Measurements from ENCODE around the gene DCAF10.
A peak's percentile ranks its signal among the peaks of the same experiment; 100 is the strongest.
"Not testable (repeated sequence)": the region's sequence is repeated elsewhere in the genome, so short reads cannot be mapped to it uniquely, and the experiment has no call there.

The DCAF10 gene, protein sequence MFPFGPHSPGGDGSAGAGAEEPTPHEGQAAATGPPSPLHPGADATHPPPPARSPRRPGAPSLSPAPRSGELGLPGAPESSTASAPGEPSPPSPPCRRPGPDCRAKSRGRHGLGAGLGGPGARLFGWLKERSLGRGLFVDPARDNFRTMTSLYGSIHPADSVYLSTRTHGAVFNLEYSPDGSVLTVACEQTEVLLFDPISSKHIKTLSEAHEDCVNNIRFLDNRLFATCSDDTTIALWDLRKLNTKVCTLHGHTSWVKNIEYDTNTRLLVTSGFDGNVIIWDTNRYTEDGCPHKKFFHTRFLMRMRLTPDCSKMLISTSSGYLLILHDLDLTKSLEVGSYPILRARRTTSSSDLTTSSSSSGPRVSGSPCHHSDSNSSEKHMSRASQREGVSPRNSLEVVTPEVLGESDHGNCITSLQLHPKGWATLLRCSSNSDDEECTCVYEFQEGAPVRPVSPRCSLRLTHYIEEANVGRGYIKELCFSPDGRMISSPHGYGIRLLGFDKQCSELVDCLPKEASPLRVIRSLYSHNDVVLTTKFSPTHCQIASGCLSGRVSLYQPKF

DNA sequence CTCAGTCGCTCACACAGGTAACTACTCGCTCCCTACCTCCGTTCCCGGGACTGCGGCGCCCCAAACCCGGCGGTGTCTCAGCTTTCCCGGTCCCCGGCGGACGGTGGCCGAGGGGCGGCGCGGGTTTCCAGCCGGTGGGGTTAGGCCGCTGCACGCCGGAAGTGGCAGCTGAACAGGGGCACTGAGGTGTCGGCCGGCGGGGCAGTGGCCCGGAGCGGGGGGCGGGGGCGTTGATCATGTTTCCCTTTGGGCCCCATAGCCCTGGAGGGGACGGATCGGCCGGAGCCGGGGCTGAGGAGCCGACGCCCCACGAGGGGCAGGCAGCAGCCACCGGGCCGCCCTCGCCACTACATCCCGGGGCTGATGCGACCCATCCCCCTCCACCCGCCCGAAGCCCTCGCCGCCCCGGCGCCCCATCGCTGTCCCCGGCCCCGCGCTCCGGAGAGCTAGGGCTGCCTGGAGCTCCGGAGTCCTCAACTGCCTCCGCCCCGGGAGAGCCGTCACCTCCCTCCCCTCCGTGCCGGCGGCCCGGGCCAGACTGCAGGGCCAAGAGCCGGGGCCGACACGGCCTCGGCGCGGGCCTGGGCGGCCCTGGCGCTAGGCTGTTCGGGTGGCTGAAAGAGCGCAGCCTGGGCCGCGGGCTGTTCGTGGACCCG lies at the start of gene DCAF10:
TSS of gene DCAF10 (plus strand) at position 167 of the 656 bp plus-strand sequence. CDS start at position 237, 70 bp downstream.
- peaks cover 36% of the 10 kb centered on the region for H3K4me1 ChIP-seq (ENCODE audit: control insufficient read depth, insufficient read depth, low read length)
- H3K4me3 ChIP-seq (ENCODE audit: low read length) = peak within 1 kb of the TSS; percentile 99
- H3K27me3 ChIP-seq (replicated peaks; ENCODE audit: control insufficient read depth, insufficient read depth, low read length) = no peaks in the 10 kb centered on the region
- H3K36me3 ChIP-seq (ENCODE audit: control insufficient read depth, insufficient read depth, low read length, severe bottlenecking) = no peaks in the 10 kb centered on the region
- H3K9me3 ChIP-seq (ENCODE audit: control insufficient read depth, low read length) = no peaks in the 10 kb centered on the region
- peak within 1 kb of the TSS; percentile 97 for H3K9ac ChIP-seq (ENCODE audit: low read length)
- DNase-seq (ENCODE audit: low read depth) = peak; percentile 93

DNA sequence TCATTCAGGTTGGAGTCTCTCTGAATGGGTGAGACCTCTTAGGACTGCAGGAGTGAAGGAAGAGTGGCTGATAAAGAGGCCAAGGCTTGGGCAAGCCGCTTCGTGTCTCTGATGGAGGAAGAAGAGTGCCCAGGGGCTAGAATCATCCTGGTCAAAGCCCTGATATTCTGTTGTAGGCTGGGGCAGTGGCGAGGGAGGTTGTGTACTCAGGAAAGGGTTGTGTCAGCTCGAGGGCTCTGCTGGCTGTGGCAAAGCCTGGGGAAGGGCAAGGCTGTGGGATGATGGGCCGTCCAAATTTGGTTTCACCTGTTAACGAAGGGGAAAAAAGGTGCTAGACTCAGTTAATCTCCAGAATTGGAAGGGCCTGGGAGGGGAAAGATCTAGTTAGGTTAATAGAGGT lies 49.4 kb upstream of the DCAF10 start:
- H3K36me3 ChIP-seq (ENCODE audit: control insufficient read depth, insufficient read depth, low read length, severe bottlenecking) = no peaks in the 10 kb centered on the region
- H3K9me3 ChIP-seq (ENCODE audit: control insufficient read depth, low read length) = no peaks in the 10 kb centered on the region
- H3K27me3 ChIP-seq (replicated peaks; ENCODE audit: control insufficient read depth, insufficient read depth, low read length) = no peaks in the 10 kb centered on the region
- H3K4me3 ChIP-seq (ENCODE audit: low read length) = no peak overlapping the region
- DNase-seq (ENCODE audit: low read depth) = no peak
- H3K4me1 ChIP-seq (ENCODE audit: control insufficient read depth, insufficient read depth, low read length) = peaks cover 8% of the 10 kb centered on the region
- H3K9ac ChIP-seq (ENCODE audit: low read length) = no peak overlapping the region

GRCh38 chr9:37751704-37752103 lies 48.9 kb upstream of the DCAF10 start:
- not testable (repeated sequence) for H3K9ac ChIP-seq (ENCODE audit: low read length); DNase-seq (ENCODE audit: low read depth); H3K9me3 ChIP-seq (ENCODE audit: control insufficient read depth, low read length); H3K36me3 ChIP-seq (ENCODE audit: control insufficient read depth, insufficient read depth, low read length, severe bottlenecking); H3K27me3 ChIP-seq (replicated peaks; ENCODE audit: control insufficient read depth, insufficient read depth, low read length); H3K4me1 ChIP-seq (ENCODE audit: control insufficient read depth, insufficient read depth, low read length); H3K4me3 ChIP-seq (ENCODE audit: low read length)

- H3K27me3 ChIP-seq (replicated peaks; ENCODE audit: control insufficient read depth, insufficient read depth, low read length); H3K4me1 ChIP-seq (ENCODE audit: control insufficient read depth, insufficient read depth, low read length); H3K36me3 ChIP-seq (ENCODE audit: control insufficient read depth, insufficient read depth, low read length, severe bottlenecking); DNase-seq (ENCODE audit: low read depth); H3K9ac ChIP-seq (ENCODE audit: low read length); H3K4me3 ChIP-seq (ENCODE audit: low read length); H3K9me3 ChIP-seq (ENCODE audit: control insufficient read depth, low read length): not testable (repeated sequence)
Measured at GRCh38 chr9:37752112-37752511, 48.5 kb upstream of the DCAF10 start.

DNA sequence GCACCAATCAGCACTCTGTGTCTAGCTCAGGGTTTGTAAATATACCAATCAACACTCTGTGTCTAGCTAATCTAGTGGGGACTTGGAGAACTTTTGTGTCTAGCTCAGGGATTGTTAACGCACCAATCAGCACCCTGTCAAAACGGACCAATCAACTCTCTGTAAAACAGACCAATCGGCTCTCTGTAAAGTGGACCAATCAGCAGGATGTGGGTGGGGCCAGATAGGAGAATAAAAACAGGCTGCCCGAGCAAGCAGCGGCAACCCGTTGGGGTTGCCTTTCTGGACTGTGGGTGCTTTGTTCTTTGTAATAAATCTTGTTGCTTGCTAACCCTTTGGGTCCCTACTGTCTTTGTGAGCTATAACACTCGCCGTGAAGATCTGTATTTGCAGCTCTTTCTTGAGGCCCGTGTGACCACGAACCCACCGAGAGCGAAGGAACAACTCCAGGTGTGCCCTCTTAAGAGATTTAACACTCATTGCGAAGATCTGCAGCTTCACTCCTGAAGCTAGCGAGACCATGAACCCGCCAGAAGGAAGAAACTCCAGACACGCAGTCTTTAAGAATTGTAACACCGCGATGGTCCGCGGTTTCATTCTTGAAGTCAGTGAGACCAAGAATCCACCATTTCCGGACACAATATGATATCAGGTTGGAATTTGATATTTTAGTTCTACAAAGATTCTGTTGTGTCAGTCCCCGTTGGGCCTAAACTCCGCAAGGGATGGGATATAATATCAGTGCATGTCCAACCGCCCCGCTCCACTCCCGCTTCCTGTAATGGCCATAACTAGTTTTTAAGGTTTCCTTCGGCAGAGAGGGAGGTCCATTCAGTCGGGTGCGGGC lies 47.7 kb upstream of the DCAF10 start:
- Histone ChIP-seq H3K9ac (ENCODE audit: low read length) (peak overlapping the region; percentile 93), H3K4me1 (ENCODE audit: control insufficient read depth, insufficient read depth, low read length) (peaks cover 8% of the 10 kb centered on the region), H3K27me3 (replicated peaks; ENCODE audit: control insufficient read depth, insufficient read depth, low read length) (no peaks in the 10 kb centered on the region), H3K9me3 (ENCODE audit: control insufficient read depth, low read length) (no peaks in the 10 kb centered on the region), H3K36me3 (ENCODE audit: control insufficient read depth, insufficient read depth, low read length, severe bottlenecking) (no peaks in the 10 kb centered on the region), H3K4me3 (ENCODE audit: low read length) (peak overlapping the region; percentile 95)
- no peak for DNase-seq (ENCODE audit: low read depth)

GRCh38 chr9:37753489-37754190 lies 47.0 kb upstream of the DCAF10 start, which contains the start of gene TRMT10B:
Gene TRMT10B (plus strand): TSS chr9:37753805. CDS start chr9:37761932, 8,127 bp downstream.
- H3K27me3 ChIP-seq (replicated peaks; ENCODE audit: control insufficient read depth, insufficient read depth, low read length) = no peaks in the 10 kb centered on the region
- H3K9me3 ChIP-seq (ENCODE audit: control insufficient read depth, low read length) = no peaks in the 10 kb centered on the region
- H3K4me1 ChIP-seq (ENCODE audit: control insufficient read depth, insufficient read depth, low read length) = peaks cover 8% of the 10 kb centered on the region
- peak within 1 kb of the TSS; percentile 93 for H3K9ac ChIP-seq (ENCODE audit: low read length)
- no peaks in the 10 kb centered on the region for H3K36me3 ChIP-seq (ENCODE audit: control insufficient read depth, insufficient read depth, low read length, severe bottlenecking)
- H3K4me3 ChIP-seq (ENCODE audit: low read length) = peak within 1 kb of the TSS; percentile 95
- peak; percentile 81 for DNase-seq (ENCODE audit: low read depth)

- H3K4me3 ChIP-seq (ENCODE audit: low read length) = no peak overlapping the region
- H3K4me1 ChIP-seq (ENCODE audit: control insufficient read depth, insufficient read depth, low read length) = peaks cover 24% of the 10 kb centered on the region
- H3K27me3 ChIP-seq (replicated peaks; ENCODE audit: control insufficient read depth, insufficient read depth, low read length) = no peaks in the 10 kb centered on the region
- DNase-seq (ENCODE audit: low read depth) = no peak
- no peaks in the 10 kb centered on the region for H3K9me3 ChIP-seq (ENCODE audit: control insufficient read depth, low read length)
- H3K9ac ChIP-seq (ENCODE audit: low read length) = no peak overlapping the region
- no peaks in the 10 kb centered on the region for H3K36me3 ChIP-seq (ENCODE audit: control insufficient read depth, insufficient read depth, low read length, severe bottlenecking)
Measured at GRCh38 chr9:37758747-37759146, 41.9 kb upstream of the DCAF10 start.

DNA sequence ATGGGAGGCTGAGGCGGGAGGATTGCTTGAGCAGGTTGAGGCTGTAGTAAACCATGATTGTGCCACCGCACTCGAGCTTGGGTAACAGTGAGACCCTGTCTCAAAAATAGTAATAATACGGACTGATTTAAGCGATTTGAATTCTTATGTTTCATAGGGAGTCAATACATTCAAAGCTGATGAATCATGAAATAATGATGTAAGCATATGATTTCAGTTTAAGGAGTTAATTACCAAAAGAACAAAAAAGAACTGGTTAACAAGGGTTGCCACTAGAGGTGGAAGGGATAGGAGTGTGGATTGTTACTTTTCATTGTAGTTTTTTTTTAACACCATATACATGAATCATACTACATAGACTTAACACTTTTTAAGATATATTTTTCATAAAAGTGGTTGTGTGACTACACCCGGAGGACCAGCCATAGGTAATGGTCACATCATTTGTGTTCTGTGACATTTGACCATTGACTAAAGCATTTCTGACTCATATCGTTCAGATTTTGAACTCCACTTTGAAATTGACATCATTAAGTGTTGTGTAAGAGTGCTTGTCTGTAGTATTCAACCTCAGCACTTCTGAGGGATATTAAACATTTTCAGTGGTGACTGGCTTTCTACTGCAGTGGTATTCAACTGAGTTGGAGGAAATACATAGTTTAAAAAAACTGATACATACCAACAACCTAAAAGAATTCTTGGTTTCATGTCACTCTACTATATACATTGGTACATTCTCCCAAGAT lies 40.0 kb upstream of the DCAF10 start:
- H3K9ac ChIP-seq (ENCODE audit: low read length) = no peak overlapping the region

GRCh38 chr9:37761511-37761910 lies 39.1 kb upstream of the DCAF10 start:
- Histone ChIP-seq H3K9ac (ENCODE audit: low read length) (no peak overlapping the region), H3K4me3 (ENCODE audit: low read length) (no peak overlapping the region), H3K36me3 (ENCODE audit: control insufficient read depth, insufficient read depth, low read length, severe bottlenecking) (no peaks in the 10 kb centered on the region), H3K27me3 (replicated peaks; ENCODE audit: control insufficient read depth, insufficient read depth, low read length) (no peaks in the 10 kb centered on the region), H3K9me3 (ENCODE audit: control insufficient read depth, low read length) (no peaks in the 10 kb centered on the region), H3K4me1 (ENCODE audit: control insufficient read depth, insufficient read depth, low read length) (peaks cover 16% of the 10 kb centered on the region)
- DNase-seq (ENCODE audit: low read depth) = peak; percentile 52

More for the DNA sequence above, 40.0 kb upstream of the DCAF10 start:
- H3K27me3 ChIP-seq (replicated peaks; ENCODE audit: control insufficient read depth, insufficient read depth, low read length) = no peaks in the 10 kb centered on the region
- H3K4me3 ChIP-seq (ENCODE audit: low read length) = no peak overlapping the region
- H3K9me3 ChIP-seq (ENCODE audit: control insufficient read depth, low read length) = no peaks in the 10 kb centered on the region
- DNase-seq (ENCODE audit: low read depth) = peak; percentile 52
- peaks cover 16% of the 10 kb centered on the region for H3K4me1 ChIP-seq (ENCODE audit: control insufficient read depth, insufficient read depth, low read length)
- H3K36me3 ChIP-seq (ENCODE audit: control insufficient read depth, insufficient read depth, low read length, severe bottlenecking) = no peaks in the 10 kb centered on the region

- peaks cover 15% of the 10 kb centered on the region for H3K4me1 ChIP-seq (ENCODE audit: control insufficient read depth, insufficient read depth, low read length)
- H3K4me3 ChIP-seq (ENCODE audit: low read length); H3K9me3 ChIP-seq (ENCODE audit: control insufficient read depth, low read length); H3K36me3 ChIP-seq (ENCODE audit: control insufficient read depth, insufficient read depth, low read length, severe bottlenecking); DNase-seq (ENCODE audit: low read depth); H3K27me3 ChIP-seq (replicated peaks; ENCODE audit: control insufficient read depth, insufficient read depth, low read length); H3K9ac ChIP-seq (ENCODE audit: low read length): not testable (repeated sequence)
Measured at GRCh38 chr9:37765263-37765662, 35.3 kb upstream of the DCAF10 start.
